HG02571 (cell line): ENCODE results near the gene PCDHGA2.
A peak's percentile ranks its signal among the peaks of the same experiment; 100 is the strongest.
"Not testable (repeated sequence)": the region's sequence is repeated elsewhere in the genome, so short reads cannot be mapped to it uniquely, and the experiment has no call there.

Experiments
- ATAC-seq: cut with Tn5 transposase; IDR thresholded peaks from one replicate; pipeline ENCODE4 v1.9.1; 2021; ENCODE audit warnings: mild to moderate bottlenecking, moderate library complexity; ENCODE audit not compliant: unreplicated experiment

Gene PCDHGA2

DNA sequence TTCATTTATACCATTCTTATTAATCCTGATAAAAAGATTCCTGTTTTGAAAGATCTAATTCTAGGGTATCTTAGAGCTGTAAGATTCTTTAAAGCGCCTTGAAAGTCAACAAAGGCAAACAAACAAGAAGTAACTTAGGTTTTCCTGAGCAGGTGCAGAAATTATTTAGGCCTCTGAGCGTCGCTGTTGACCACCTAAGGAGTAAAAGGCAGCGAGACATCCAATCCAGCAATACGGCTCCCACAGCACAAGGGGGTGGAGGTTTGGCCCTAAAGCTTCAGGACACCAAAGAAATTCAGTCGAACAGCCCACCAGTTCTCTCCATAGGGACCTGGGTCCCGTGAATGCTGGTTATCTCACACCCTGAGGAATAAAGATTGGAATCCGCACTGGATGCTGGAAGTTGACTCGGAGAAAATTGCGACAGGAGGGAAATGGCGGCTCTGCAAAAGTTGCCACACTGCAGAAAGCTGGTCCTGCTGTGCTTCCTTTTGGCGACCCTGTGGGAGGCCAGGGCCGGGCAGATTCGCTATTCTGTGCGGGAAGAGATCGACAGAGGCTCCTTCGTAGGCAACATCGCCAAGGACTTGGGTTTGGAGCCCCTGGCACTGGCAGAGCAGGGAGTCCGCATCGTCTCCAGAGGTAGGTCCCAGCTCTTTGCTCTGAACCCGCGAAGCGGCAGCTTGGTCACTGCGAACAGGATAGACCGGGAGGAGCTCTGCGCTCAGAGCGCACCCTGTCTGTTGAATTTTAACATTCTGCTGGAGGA lies at the start of gene PCDHGA2:
PCDHGA2 (plus strand) TSS at position 223 of the 769 bp plus-strand sequence.
- no peak for ATAC-seq

DNA sequence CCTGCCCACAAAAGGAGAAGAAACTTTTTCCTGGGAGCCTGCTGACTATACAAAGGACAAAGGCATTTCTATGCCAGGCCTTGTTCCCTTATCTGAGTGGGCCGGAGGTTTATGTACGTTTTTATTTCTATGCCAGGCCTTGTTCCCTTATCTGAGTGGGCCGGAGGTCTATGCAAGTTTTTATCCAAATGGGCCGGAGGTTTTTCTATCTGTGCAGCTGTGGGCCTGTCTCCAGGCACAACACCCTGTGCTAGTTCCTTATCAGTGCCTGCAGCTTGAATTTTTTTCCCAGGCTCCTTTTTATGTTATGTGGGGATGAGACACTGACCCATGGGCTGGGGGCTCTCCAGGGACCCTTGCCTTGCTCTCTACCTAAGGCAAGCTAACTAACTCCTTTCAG lies 40.2 kb upstream of the PCDHGA2 start:
- no peak for ATAC-seq

DNA sequence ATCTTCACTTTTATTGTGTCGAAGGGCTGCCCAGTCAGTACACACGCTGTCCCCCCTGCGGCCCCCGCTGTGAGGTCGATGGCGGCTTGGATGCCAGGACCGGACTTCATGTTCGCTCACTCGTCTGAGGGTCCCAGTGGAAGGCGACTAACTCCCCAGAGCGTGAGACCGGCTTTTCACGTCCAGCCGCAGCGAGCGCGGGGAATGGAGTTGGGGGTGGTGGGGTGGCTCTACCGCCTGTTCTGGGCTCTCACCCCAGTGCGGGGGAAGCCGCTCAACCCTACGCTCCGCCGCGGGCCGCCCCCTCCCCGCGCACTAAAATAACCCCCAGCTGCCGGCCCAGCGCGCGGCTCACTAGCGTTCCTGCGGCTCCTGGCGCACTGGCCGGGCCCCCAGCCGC lies 34.8 kb upstream of the PCDHGA2 start, which contains the start of gene SLC25A2:
SLC25A2 (minus strand) TSS at position 294 of the 400 bp plus-strand sequence; CDS start at position 110, 184 bp downstream.
- no peak for ATAC-seq

DNA sequence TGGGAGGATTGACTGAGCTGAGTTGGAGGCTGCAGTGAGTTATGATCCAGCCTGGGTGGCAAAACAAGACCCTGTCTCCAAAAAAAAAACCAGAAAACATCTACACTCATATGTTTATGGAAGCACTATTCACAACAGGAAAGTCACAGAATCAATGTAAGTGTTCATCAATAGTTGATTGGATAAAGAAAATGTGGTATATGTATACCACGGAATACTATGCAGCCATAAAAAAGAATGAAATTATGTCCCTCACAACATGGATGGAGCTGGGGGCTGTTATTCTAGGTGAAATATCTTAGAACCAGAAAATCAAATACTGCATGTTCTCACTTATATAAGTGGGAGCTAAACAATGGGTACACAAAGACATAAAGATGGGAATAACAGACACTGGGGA lies 31.9 kb upstream of the PCDHGA2 start:
- ATAC-seq: no peak

DNA sequence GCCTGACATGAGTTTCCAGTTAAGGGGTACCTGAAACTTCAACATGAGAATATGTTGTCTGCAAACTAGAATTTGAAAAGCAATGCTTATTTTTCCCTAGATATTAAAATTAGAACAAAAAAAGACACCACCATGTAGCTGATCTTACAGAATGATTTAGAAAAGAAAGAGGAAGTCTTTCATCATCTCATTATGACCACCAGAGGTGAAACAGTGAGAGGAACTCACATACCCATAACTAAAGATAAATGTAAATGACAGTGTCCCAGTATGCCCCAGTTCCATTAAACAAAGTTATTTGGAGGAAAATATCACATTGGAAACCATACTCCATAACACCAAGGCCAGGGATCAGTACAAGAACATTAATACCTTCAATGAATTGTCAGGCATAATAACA lies 24.8 kb upstream of the PCDHGA2 start:
- no peak for ATAC-seq

DNA sequence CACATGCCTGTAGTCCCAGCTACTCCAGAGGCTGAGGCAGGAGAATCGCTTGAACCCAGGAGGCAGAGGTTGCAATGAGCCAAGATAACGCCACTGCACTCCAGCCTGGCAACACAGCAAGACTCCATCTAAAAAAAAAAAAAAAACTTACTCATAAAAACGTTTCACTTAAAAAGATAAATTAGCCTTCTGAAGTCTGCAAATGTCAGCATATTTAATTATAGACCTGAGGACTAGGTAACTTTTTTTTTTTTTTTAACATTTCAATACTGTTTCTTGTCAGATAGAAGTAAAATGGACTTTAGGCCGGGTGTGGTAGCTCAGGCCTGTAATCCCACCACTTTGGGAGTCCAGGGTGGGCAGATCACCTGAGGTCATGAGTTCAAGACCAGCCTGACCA lies 21.6 kb upstream of the PCDHGA2 start:
- not testable (repeated sequence) for ATAC-seq

DNA sequence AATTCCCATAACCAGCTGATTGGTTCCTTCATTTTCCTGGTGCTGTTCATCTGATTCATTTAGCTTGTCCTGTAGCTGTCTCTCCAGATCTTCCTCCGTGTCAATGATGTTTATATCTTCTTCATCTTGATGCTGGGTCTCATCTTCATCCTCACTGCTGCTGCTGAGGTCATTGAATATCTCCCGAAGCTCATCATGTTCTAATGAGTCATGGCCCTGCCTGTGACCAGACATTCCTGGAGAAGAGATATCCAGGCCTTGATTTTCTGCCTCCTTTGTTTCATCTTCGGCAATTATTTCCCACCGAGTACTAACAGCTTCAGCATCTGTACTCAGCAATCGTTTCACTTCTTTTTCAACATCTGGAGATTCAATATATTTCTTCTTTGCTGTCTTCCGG lies 19.4 kb upstream of the PCDHGA2 start:
- no peak for ATAC-seq

DNA sequence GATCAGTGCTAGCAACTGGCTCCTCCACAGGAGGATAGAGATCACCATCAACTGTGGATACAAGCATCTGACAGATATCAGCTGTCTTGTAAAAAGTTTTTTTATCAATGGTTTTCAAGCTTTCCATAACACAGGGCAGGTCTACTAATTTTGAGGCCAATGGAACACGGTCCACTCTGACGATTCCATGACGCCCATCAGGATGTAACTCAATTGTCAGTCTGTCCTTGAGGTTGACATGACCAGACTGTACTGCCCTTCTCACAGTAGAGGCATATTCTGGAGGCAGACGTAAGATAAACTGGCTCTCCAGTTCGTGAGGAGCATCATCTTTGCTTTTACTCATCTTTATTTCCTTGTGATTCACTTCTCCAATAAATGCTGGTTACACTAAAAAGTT lies 18.9 kb upstream of the PCDHGA2 start:
- no peak for ATAC-seq

DNA sequence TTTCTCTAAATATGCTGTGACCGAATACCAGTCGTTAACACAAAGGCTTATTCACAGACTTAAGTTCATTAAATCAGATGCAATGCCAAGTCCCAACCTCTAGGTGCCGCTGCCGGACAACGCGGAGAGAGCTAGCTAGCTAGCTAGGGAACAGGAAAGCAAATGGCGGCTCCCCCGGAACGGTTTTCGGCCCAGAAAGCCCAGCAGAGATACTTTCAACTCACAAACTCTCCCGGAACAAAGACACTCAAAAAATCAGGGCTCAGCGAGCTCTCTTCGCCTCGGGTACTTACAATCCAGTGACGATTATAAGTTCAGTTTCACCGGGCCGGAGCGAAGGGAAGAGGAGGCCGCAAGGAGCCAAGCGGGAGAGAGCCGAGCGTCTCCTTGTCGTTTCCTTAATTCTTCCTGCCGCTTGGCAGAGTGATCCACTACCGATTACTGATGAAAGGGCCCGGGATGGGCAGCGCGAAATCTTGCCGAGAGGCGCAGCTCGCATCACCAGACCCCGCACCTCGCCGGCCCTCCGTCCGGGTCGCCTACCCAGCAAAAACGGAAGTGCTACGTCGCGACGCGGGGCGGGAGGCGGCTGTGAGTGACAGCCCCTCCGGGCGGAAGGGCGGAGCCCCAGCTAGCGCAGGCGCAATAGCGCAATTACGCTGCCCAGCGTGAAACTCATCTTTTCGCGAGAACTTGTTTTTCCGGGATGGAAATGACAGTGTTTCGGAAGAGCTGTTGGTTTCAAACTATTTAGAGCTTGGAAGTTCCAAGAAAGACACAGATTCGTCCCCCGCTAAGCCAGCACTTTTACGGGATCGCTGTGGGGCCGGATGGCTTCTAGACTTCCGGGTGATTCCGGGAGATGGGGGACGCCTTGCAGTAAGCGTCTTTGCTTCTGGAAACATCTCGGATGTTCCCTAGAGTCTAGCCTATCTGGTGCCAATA lies 18.1 kb upstream of the PCDHGA2 start, which contains the start of gene TAF7:
TAF7 (minus strand) TSS at position 560 of the 945 bp plus-strand sequence. CDS start 740 bp downstream, outside the sequence.
- ATAC-seq: peak; percentile 94

DNA sequence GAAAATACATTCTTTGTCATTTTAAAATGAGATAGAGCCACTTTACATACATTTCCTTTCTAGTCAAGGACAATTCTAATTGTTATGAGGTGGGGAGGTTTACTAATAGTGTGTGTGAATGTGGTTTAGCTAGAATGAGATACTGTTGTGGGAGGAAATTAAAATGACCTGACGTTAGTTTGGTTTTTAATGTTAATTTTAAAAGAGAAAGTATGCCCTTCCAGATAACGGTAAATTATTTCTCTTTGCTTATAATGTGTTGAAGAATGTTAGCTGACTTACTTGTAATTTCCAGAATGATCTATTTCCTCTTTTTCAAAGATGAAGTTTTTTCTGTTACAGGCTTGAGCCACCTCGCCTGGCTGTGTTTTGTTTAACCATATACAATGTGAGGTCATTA lies 16.3 kb upstream of the PCDHGA2 start:
- ATAC-seq: no peak

DNA sequence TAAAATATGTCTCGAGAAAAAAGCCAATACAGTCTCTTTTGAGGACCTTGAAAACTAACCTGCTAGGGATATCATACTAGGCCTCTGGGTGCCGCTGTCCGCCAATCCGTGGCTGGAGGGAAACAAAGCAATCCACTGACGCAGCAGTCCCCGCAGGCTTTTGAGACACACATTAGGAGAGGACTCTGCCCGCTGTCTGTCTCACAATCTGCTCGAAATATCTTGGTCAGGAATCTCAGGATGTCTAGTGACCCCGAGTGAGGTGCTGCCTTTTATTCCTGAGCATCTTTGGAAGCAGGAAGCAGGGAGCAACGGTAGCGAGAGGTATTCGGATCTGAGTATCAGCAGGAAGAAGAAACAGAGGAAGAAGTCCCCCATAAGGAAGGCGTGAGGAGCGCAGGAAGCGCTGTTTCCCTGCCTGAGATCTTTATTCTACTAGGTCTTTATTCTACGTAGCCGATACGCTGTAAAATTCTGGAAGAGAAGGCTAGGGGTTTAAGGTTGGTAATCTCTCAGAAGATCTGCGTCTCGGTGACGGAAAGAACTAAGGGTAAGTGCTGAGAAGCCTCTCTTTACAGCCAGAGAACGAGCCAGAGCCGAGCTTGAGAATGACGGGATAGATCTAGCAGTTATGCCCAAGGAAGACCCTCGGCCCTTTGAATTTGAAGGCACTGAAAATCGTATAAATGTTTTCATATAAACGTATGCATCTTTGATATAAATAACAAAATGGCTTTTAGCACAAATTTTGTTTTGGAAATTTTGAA lies 12.3 kb upstream of the PCDHGA2 start:
- ATAC-seq: peak; percentile 81

DNA sequence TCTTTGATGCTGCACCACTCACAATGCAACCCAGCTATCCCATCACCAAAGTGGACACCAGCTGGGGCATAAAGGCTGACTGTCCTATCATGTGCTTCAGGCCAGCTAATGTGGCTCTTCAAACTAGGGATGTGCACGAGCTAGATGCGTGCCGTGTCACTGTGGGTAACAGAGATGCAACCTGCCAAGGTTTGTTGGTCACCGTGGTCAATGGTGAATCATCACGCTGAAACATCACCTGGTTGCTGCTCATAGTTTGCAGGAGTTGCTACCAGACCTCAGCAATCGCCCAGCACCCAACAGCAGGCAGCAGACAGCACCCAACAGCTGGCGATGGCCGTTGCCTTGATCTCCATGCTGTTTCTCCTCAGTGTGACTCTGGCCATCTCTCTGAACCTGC lies 10.3 kb upstream of the PCDHGA2 start:
- ATAC-seq: no peak

DNA sequence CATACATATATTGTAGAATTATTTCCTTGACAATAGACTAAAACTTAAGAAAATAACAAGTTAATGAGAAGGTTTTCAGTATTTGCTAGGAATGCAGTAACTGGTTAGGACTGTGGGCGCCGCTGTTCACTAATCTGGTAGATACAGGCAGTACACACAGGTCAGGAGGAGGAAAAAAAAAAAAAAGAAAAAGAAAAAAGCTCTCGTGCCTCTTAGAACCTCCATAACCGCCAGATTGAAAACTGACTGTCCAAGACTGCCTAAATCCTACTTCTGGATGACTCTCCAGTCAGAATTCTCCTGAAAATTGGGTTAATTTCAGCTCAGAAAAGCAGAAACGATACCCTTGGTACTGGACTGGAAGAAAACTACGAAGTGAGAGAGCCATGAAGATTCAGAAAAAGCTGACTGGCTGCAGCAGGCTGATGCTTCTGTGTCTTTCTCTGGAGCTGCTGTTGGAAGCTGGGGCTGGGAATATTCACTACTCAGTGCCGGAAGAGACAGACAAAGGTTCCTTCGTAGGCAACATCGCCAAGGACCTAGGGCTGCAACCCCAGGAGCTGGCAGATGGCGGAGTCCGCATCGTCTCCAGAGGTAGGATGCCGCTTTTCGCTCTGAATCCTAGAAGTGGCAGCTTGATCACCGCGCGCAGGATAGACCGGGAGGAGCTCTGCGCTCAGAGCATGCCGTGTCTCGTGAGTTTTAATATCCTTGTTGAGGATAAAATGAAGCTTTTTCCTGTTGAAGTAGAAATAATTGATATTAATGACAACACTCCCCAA lies 8.1 kb upstream of the PCDHGA2 start, which contains the start of gene PCDHGA1:
PCDHGA1 (plus strand) TSS at position 216 of the 782 bp plus-strand sequence.
- no peak for ATAC-seq

DNA sequence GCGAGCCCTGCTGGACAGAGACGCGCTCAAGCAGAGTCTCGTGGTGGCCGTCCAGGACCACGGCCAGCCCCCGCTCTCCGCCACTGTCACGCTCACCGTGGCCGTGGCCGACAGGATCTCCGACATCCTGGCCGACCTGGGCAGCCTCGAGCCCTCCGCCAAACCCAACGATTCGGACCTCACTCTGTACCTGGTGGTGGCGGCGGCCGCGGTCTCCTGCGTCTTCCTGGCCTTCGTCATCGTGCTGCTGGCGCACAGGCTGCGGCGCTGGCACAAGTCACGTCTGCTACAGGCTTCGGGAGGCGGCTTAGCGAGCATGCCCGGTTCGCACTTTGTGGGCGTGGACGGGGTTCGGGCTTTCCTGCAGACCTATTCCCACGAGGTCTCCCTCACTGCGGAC lies 6.0 kb upstream of the PCDHGA2 start:
- not testable (repeated sequence) for ATAC-seq

DNA sequence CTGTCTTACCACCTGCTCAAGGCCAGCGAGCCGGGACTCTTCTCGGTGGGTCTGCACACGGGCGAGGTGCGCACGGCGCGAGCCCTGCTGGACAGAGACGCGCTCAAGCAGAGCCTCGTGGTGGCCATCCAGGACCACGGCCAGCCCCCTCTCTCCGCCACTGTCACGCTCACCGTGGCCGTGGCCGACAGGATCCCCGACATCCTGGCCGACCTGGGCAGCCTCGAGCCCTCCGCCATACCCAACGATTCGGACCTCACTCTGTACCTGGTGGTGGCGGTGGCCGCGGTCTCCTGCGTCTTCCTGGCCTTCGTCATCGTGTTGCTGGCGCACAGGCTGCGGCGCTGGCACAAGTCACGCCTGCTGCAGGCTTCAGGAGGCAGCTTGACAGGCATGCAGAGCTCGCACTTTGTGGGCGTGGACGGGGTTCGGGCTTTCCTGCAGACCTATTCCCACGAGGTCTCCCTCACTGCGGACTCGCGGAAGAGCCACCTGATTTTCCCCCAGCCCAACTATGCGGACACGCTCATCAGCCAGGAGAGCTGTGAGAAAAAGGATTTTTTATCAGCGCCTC lies 2.3 kb downstream of the PCDHGA2 start:
- ATAC-seq: not testable (repeated sequence)

DNA sequence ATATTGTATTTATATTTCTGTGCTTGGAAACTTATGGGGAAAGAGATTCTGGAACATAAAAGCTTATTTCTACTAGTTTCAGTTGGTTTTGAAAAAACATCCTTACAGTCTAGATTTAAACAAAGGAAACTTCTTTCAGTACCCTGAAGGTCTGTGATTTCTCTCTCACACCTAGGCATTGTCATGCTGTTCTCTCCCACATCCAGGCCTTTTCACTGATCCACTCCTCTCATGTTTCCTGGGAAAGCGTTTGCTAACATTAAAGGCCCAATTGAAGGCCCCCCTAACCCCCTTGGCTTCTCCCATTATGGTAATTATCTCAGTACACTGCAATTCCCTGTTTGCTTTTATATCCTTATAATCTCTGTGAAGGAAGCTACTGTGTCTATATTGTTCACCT lies 4.2 kb downstream of the PCDHGA2 start:
- no peak for ATAC-seq

DNA sequence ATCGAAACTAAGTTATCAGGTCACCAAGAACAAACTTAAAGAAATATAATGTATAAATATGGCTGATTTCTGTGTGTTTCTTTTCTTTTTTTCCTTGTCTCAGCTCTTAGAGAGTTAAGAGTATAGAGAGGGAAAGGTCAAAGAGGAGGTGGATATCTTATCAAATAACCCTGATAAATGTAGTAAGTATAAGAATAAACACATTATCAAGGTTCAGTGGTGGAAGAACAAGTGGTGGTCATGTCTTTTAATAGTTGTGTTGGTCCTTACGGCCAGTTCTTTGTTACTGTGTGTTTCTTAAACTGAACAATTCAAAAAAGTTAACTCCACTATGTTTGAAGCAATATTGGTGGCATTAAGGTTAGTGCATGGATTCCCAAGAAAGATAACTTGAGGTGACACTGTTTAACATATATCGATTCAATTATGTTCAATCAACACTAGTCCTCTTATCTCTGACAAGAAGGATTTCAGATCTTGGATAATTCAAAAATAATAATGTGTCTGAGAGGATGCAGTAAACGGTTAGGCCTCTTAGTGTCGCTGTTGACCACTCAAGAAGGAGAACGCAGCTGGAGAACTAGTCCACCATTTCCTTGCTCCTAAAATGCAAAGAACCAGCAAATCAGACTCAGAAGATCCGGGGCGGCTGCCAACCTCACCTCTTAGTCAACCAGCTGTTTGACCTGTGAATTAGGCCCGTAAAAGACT lies 4.8 kb downstream of the PCDHGA2 start, which contains the start of gene PCDHGA3:
PCDHGA3 (plus strand) TSS at position 588 of the 711 bp plus-strand sequence. CDS start 205 bp downstream, outside the sequence.
- ATAC-seq: no peak

DNA sequence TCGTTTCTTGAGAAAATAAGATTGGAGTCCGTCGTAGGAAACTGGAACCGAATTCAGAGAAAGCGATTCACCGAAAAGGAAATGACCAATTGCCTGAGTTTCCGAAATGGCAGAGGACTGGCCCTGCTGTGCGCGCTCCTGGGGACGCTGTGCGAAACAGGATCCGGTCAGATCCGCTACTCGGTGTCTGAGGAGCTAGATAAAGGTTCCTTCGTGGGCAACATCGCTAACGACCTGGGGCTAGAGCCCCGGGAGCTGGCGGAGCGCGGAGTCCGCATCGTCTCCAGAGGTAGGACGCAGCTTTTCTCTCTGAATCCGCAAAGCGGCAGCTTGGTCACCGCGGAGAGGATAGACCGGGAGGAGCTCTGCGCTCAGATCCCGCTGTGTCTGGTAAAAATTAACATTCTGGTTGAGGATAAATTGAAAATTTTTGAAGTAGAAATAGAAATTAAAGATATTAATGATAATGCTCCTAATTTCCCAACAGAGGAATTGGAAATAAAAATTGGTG lies 5.4 kb downstream of the PCDHGA2 start:
- no peak for ATAC-seq

DNA sequence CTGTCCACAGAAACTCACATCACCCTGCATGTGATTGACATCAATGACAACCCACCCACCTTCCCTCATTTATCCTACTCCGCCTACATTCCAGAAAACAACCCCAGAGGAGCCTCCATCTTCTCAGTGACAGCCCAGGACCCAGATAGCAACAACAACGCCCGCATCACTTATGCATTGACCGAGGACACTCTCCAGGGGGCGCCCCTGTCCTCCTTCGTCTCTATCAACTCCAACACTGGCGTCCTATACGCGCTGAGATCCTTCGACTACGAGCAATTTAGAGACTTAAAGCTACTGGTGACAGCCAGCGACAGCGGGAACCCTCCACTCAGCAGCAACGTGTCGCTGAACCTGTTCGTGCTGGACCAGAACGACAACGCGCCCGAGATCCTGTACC lies 6.8 kb downstream of the PCDHGA2 start:
- no peak for ATAC-seq
